Liver (tissue), 2 donors: Measurements from ENCODE around the gene PPP1R16B.

ENCODE experiments used
- FOXA1 ChIP-seq: IDR thresholded peaks from 2 replicates; pipeline ENCODE4 v1.6.1; 2016; ENCODE audit warnings: antibody characterized with exemption
- YY1 ChIP-seq: IDR thresholded peaks from 2 replicates; pipeline ENCODE4 v1.6.1; 2016; ENCODE audit warnings: antibody characterized with exemption, mild to moderate bottlenecking
- TF ChIP-seq, protein P1 (sequence below): fragments of 150-350 bp; IDR thresholded peaks from 2 replicates; pipeline ENCODE4 v1.5.1; 2017; ENCODE audit warnings: improper control_type of control experiment, low read depth, low read length; ENCODE audit not compliant: missing input control
- donor health status: healthy.

GRCh38 chr20:38885357-38885756, 79.9 kb downstream of the PPP1R16B start:
- TF ChIP-seq YY1 (no peak), FOXA1 (no peak)
- TF ChIP-seq, protein P1, sequence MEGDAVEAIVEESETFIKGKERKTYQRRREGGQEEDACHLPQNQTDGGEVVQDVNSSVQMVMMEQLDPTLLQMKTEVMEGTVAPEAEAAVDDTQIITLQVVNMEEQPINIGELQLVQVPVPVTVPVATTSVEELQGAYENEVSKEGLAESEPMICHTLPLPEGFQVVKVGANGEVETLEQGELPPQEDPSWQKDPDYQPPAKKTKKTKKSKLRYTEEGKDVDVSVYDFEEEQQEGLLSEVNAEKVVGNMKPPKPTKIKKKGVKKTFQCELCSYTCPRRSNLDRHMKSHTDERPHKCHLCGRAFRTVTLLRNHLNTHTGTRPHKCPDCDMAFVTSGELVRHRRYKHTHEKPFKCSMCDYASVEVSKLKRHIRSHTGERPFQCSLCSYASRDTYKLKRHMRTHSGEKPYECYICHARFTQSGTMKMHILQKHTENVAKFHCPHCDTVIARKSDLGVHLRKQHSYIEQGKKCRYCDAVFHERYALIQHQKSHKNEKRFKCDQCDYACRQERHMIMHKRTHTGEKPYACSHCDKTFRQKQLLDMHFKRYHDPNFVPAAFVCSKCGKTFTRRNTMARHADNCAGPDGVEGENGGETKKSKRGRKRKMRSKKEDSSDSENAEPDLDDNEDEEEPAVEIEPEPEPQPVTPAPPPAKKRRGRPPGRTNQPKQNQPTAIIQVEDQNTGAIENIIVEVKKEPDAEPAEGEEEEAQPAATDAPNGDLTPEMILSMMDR = no peak
